HL-60 (cell line): ENCODE results near the gene SMAD6.

Source experiments
- POLR2AphosphoS5 ChIP-seq: IDR thresholded peaks from 2 replicates; pipeline ENCODE4 v1.6.1; 2012; ENCODE audit warnings: low read depth
- SPI1 ChIP-seq: IDR thresholded peaks from 2 replicates; pipeline ENCODE4 v1.6.1; 2012; ENCODE audit warnings: low read depth, mild to moderate bottlenecking, borderline replicate concordance
- TF ChIP-seq, protein P1 (sequence below): IDR thresholded peaks from one replicate; pipeline ENCODE4 v1.5.1; 2011; ENCODE audit warnings: low read length, control low read depth, inconsistent platforms; ENCODE audit not compliant: insufficient read depth
- TF ChIP-seq, protein P2 (sequence below): IDR thresholded peaks from 2 replicates; pipeline ENCODE4 v1.6.1; 2012; ENCODE audit warnings: low read depth; ENCODE audit not compliant: insufficient replicate concordance

DNA sequence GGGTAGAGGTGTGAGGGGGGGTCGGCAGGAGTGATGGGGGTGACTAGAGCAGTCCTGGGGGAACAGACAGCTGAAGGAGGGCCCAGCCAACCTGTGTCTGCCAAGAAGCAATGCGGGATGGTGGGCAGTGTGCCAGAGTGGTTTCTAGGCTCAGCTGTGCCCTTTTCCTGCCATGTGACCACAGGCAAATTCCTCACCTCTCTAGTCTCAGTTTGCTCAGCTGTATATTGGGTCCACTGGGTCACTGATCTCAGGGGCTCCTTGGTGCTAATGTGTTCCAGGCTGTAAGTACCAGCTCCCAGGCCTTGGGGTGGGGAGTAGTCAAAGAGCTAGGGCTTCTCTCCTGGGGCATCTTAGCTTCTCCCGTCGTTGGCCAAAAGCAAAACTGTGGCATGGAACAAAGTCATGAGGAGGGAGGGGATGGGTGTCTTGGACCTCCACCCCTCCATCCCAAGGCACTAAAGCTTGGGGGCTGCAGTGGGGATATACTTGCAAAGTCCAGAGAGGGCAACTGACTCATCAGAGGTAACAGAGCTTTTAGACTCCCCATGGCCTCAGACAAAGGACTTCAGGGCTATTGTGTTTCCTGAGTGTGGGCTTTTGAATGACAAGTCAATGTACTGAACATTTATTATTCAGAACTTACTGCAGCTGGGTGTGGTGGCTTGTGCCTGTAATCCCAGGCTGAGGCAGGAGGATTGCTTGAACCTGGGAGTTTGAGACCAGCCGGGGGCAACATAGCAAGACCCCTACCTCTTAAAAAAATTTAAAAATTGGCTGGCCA is 20.9 kb downstream of the SMAD6 start:
- TF ChIP-seq, protein P1, sequence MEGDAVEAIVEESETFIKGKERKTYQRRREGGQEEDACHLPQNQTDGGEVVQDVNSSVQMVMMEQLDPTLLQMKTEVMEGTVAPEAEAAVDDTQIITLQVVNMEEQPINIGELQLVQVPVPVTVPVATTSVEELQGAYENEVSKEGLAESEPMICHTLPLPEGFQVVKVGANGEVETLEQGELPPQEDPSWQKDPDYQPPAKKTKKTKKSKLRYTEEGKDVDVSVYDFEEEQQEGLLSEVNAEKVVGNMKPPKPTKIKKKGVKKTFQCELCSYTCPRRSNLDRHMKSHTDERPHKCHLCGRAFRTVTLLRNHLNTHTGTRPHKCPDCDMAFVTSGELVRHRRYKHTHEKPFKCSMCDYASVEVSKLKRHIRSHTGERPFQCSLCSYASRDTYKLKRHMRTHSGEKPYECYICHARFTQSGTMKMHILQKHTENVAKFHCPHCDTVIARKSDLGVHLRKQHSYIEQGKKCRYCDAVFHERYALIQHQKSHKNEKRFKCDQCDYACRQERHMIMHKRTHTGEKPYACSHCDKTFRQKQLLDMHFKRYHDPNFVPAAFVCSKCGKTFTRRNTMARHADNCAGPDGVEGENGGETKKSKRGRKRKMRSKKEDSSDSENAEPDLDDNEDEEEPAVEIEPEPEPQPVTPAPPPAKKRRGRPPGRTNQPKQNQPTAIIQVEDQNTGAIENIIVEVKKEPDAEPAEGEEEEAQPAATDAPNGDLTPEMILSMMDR, result no peak
- TF ChIP-seq, protein P2, sequence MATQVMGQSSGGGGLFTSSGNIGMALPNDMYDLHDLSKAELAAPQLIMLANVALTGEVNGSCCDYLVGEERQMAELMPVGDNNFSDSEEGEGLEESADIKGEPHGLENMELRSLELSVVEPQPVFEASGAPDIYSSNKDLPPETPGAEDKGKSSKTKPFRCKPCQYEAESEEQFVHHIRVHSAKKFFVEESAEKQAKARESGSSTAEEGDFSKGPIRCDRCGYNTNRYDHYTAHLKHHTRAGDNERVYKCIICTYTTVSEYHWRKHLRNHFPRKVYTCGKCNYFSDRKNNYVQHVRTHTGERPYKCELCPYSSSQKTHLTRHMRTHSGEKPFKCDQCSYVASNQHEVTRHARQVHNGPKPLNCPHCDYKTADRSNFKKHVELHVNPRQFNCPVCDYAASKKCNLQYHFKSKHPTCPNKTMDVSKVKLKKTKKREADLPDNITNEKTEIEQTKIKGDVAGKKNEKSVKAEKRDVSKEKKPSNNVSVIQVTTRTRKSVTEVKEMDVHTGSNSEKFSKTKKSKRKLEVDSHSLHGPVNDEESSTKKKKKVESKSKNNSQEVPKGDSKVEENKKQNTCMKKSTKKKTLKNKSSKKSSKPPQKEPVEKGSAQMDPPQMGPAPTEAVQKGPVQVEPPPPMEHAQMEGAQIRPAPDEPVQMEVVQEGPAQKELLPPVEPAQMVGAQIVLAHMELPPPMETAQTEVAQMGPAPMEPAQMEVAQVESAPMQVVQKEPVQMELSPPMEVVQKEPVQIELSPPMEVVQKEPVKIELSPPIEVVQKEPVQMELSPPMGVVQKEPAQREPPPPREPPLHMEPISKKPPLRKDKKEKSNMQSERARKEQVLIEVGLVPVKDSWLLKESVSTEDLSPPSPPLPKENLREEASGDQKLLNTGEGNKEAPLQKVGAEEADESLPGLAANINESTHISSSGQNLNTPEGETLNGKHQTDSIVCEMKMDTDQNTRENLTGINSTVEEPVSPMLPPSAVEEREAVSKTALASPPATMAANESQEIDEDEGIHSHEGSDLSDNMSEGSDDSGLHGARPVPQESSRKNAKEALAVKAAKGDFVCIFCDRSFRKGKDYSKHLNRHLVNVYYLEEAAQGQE, result no peak
- TF ChIP-seq POLR2AphosphoS5, result no peak
- TF ChIP-seq SPI1, result no peak
